Caco-2 (cell line): ENCODE data around the gene NR2E3. TPM values are rescaled to one million over a fixed set of nuclear protein-coding genes. Genes with fewer than 3 reads are reported as not detected.

ENCODE experiments used
- BruUV-seq: library from RNA; stranded (reverse); fragments of 400-500 nt; replicated peaks from 2 replicates; lab custom pipeline; 2021; lab: Mats Ljungman, UMichigan
- CTCF ChIA-PET: fragments of 300-600 bp; sonication (Branson Sonifier 250); formaldehyde crosslinking; loops from one replicate; lab custom pipeline; 2022; ENCODE audit warnings: antibody characterized with exemption; lab: Charles Lee
- POLR2A ChIA-PET: fragments of 300-600 bp; sonication (Branson Sonifier 250); formaldehyde crosslinking; loops from one replicate; lab custom pipeline; 2022; ENCODE audit warnings: antibody characterized with exemption; lab: Charles Lee
- DNase-seq, 2 experiments: peaks; one replicate each; pipeline versions ENCODE4 v3.0.0 to v3.0.0-alpha.2; 2020 to 2022
- H3K27me3 ChIP-seq: replicated peaks from 2 replicates; pipeline ENCODE4 v1.6.0; 2011; ENCODE audit warnings: low read length; ENCODE audit not compliant: control insufficient read depth, insufficient read depth
- H3K36me3 ChIP-seq: 2 replicates; pipeline ENCODE4 v1.5.1; 2011; ENCODE audit warnings: low read length; ENCODE audit not compliant: control insufficient read depth, insufficient read depth
- H3K4me1 ChIP-seq: fragments of 250-450 bp; sonication (Bioruptor Pico); 2 replicates; pipeline ENCODE4 v1.5.1; 2020; ENCODE audit warnings: mild to moderate bottlenecking
- H3K4me3 ChIP-seq: 2 replicates; pipeline ENCODE4 v1.5.1; 2011; ENCODE audit warnings: low read depth, mild to moderate bottlenecking, control low read depth, low read length
- H3K9me3 ChIP-seq: fragments of 250-450 bp; sonication (Bioruptor Pico); 2 replicates; pipeline ENCODE4 v1.5.1; 2020; ENCODE audit warnings: mild to moderate bottlenecking, moderate library complexity
- H3K27ac Mint-ChIP-seq: one replicate; pipeline ENCODE4 v1.8.0; 2022; ENCODE audit warnings: mixed read lengths; ENCODE audit not compliant: unreplicated experiment
- H3K27me3 Mint-ChIP-seq: one replicate; pipeline ENCODE4 v1.8.0; 2022; ENCODE audit warnings: mixed read lengths; ENCODE audit not compliant: insufficient read depth, unreplicated experiment
- H3K36me3 Mint-ChIP-seq: one replicate; pipeline ENCODE4 v1.8.0; 2022; ENCODE audit warnings: mild to moderate bottlenecking, mixed read lengths; ENCODE audit not compliant: insufficient read depth, unreplicated experiment
- H3K4me1 Mint-ChIP-seq: one replicate; pipeline ENCODE4 v1.8.0; 2022; ENCODE audit warnings: low read depth, mixed read lengths; ENCODE audit not compliant: unreplicated experiment
- H3K4me3 Mint-ChIP-seq: one replicate; pipeline ENCODE4 v1.8.0; 2022; ENCODE audit warnings: mild to moderate bottlenecking, moderate library complexity, mixed read lengths; ENCODE audit not compliant: unreplicated experiment
- H3K9me3 Mint-ChIP-seq: one replicate; pipeline ENCODE4 v1.8.0; 2022; ENCODE audit warnings: mixed read lengths; ENCODE audit not compliant: unreplicated experiment
- intact Hi-C: fragments of 100-400 bp; cut with micrococcal nuclease; formaldehyde crosslinking; loops from one replicate; pipeline ENCODE4 v1.10.0; 2022; ENCODE audit not compliant: unreplicated experiment
- total RNA-seq: library from RNA; stranded (reverse); gene quantifications from 2 replicates; pipeline ENCODE4 v1.2.3, GENCODE V29; 2022
- TF ChIP-seq, protein P1 (sequence below), 2 experiments: fragments of 200-600 bp in 1 of 2; IDR thresholded peaks; 1 replicate in 1 of 2; 2 replicates in 1 of 2; pipeline versions ENCODE4 v1.5.1 to v1.8.0; 2011 to 2022; ENCODE audit warnings: antibody characterized with exemption in 1 of 2, control low read depth in 1 of 2, inconsistent platforms in 1 of 2, low read depth in 1 of 2, low read length in 1 of 2, mild to moderate bottlenecking in 1 of 2, moderate library complexity in 1 of 2; ENCODE audit not compliant: insufficient read depth in 1 of 2, severe bottlenecking in 1 of 2, unreplicated experiment in 1 of 2

NR2E3 gene
- total RNA-seq, 1 experiment from 2014 or later: not detected

DNA sequence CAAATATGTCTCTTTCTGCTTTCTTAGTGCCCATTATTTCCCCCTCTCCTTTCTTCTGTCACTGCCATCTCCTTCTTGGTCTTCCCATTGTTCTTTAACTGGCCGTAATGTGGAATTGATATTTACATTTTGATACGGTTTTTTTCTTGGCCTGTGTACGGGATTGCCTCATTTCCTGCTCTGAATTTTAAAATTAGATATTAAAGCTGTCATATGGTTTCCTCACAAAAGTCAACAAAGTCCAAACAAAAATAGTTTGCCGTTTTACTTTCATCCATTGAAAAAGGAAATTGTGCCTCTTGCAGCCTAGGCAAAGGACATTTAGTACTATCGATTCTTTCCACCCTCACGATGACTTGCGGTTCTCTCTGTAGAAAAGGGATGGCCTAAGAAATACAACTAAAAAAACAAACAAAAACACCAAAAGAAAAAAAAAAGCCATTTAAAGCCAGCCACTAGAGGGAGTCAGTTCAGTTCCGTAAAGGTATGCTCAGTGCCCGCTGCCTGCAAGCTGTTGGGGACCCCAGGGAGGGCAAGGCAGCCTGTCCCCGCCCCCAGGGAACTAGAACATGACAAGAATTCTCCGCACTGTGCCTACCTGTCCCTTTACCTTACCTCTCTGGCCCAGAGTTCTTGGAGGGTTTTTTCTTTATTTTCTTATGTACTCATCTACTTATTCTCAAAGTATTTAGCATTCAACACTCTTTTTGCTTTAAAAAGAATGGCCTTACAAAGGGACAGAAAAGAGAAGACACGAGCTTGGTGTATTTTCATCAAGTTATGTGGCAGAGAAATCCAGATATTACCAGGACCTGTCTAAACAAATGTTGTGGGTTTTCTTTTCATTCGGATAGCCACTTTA, 30.0 kb upstream of the NR2E3 start:
- BruUV-seq: no TSS peak
- Mint-ChIP-seq H3K4me3 (no peak overlapping the region), H3K4me1 (peaks cover 7% of the 10 kb centered on the region), H3K9me3 (no peaks in the 10 kb centered on the region), H3K36me3 (no peaks in the 10 kb centered on the region), H3K27me3 (no peaks in the 10 kb centered on the region), H3K27ac (no peak overlapping the region)
- H3K27me3 ChIP-seq: no peaks in the 10 kb centered on the region
- TF ChIP-seq, protein P1, sequence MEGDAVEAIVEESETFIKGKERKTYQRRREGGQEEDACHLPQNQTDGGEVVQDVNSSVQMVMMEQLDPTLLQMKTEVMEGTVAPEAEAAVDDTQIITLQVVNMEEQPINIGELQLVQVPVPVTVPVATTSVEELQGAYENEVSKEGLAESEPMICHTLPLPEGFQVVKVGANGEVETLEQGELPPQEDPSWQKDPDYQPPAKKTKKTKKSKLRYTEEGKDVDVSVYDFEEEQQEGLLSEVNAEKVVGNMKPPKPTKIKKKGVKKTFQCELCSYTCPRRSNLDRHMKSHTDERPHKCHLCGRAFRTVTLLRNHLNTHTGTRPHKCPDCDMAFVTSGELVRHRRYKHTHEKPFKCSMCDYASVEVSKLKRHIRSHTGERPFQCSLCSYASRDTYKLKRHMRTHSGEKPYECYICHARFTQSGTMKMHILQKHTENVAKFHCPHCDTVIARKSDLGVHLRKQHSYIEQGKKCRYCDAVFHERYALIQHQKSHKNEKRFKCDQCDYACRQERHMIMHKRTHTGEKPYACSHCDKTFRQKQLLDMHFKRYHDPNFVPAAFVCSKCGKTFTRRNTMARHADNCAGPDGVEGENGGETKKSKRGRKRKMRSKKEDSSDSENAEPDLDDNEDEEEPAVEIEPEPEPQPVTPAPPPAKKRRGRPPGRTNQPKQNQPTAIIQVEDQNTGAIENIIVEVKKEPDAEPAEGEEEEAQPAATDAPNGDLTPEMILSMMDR (IDR thresholded peaks at IDR 0.05; ENCODE audit: insufficient read depth in 1 of 2, low read depth in 1 of 2, low read length in 1 of 2, severe bottlenecking in 1 of 2, unreplicated experiment in 1 of 2): peak; percentile 73 to 75
- H3K4me3 ChIP-seq: no peak overlapping the region
- no peaks in the 10 kb centered on the region for H3K4me1 ChIP-seq
- CTCF ChIA-PET: interaction anchor here (0.6 to 1.2 kb wide), 5 partner anchors 10 to 242 kb away, joined by 3 to 11 read pairs (median 4); no protein-coding TSS in a partner anchor
- no peaks in the 10 kb centered on the region for H3K9me3 ChIP-seq
- POLR2A ChIA-PET: no interaction called here
- peak; percentile 55 to 69 for DNase-seq
- intact Hi-C loops: loop anchor here (1.0 to 5.0 kb wide), 2 partner anchors 33 to 376 kb away; no protein-coding TSS in a partner anchor
- no peaks in the 10 kb centered on the region for H3K36me3 ChIP-seq

DNA sequence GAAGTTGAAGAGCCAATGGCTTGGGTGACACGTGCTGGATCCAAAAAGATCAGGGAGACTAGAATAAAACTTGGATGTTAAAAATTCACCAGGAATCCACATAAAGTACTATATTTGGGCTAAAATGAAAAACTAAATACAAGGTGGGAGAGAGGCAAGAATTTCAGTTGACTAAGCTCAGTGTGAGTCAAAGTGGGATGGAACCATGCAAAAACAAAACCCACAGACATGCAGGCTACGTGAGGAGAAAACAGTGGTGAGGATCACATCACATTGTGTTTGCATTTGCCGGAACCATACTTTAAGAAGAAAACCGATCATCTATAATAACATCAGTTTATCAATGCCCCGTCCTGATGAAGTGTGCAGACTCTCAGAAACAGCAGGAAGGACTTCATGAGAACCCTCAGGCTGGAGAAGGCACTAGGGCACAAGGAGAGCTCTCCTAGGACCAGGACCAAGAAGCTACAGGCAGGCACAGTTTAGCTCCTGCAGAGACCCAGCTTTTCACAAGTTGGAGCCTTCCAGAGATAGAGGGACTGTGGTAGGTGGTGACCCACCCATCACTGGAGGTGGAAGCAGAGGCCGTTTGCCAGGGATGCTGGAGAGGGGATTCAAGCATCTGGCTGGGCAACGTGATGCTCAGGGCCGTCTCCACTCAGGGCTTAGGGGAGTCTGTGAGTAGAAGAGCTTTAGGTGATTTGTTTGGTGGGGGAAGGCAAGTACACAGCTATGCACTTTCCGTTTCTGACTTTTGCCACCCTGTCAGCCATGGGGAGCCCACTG, 29.0 kb upstream of the NR2E3 start:
- Histone ChIP-seq H3K4me1 (no peaks in the 10 kb centered on the region), H3K9me3 (no peaks in the 10 kb centered on the region), H3K27me3 (no peaks in the 10 kb centered on the region), H3K4me3 (no peak overlapping the region), H3K36me3 (no peaks in the 10 kb centered on the region)
- Mint-ChIP-seq H3K27me3 (no peaks in the 10 kb centered on the region), H3K4me1 (peaks cover 7% of the 10 kb centered on the region), H3K9me3 (no peaks in the 10 kb centered on the region), H3K36me3 (no peaks in the 10 kb centered on the region), H3K4me3 (no peak overlapping the region), H3K27ac (no peak overlapping the region)
- POLR2A ChIA-PET: no interaction called here
- no TSS peak for BruUV-seq
- TF ChIP-seq, protein P1 (IDR thresholded peaks at IDR 0.05; ENCODE audit: insufficient read depth in 1 of 2, low read depth in 1 of 2, low read length in 1 of 2, severe bottlenecking in 1 of 2, unreplicated experiment in 1 of 2): no peak
- CTCF ChIA-PET: interaction anchor here (1.2 kb wide), 2 partner anchors 9 to 102 kb away, joined by 4 to 5 read pairs; no protein-coding TSS in a partner anchor
- intact Hi-C loops: loop anchor here (5.0 kb wide), 1 partner anchor 34 kb away; no protein-coding TSS in a partner anchor
- no peak for DNase-seq

DNA sequence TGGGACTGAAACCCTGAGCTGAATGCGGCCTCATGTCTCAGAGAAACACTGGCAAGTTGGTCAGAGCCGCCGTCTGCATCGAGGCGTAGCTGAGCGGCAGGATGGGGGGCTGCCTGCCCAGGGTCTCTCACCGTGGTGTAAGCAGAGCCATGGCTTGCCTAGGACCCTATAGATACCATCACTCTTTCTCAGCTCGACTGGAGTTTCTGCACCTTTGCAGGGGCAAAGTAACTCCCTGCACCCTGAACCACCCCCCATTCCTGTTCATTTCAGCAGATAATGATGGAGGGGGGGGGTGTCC, 28.4 kb upstream of the NR2E3 start:
- H3K4me1 ChIP-seq: no peaks in the 10 kb centered on the region
- DNase-seq: no peak
- Mint-ChIP-seq H3K4me1 (peaks cover 7% of the 10 kb centered on the region), H3K27ac (no peak overlapping the region), H3K27me3 (no peaks in the 10 kb centered on the region), H3K4me3 (no peak overlapping the region), H3K36me3 (no peaks in the 10 kb centered on the region), H3K9me3 (no peaks in the 10 kb centered on the region)
- no TSS peak for BruUV-seq
- no peaks in the 10 kb centered on the region for H3K27me3 ChIP-seq
- ChIA-PET CTCF (no interaction called here), POLR2A (no interaction called here)
- no peak overlapping the region for H3K4me3 ChIP-seq
- TF ChIP-seq, protein P1 (IDR thresholded peaks at IDR 0.05; ENCODE audit: insufficient read depth in 1 of 2, low read depth in 1 of 2, low read length in 1 of 2, severe bottlenecking in 1 of 2, unreplicated experiment in 1 of 2): no peak
- intact Hi-C loops: loop anchor here (5.0 kb wide), 1 partner anchor 35 kb away; no protein-coding TSS in a partner anchor
- no peaks in the 10 kb centered on the region for H3K36me3 ChIP-seq
- no peaks in the 10 kb centered on the region for H3K9me3 ChIP-seq
